Adrenal gland (tissue), 5 donors: ENCODE data around the gene AUTS2.

ENCODE experiments used
- POLR2A ChIP-seq, 2 donors: fragments of 450-650 bp; IDR thresholded peaks; one replicate each; pipeline ENCODE4 v1.6.1; 2017; ENCODE audit warnings: antibody characterized with exemption in 2 of 2, mild to moderate bottlenecking in 2 of 2, moderate library complexity in 1 of 2
- TF ChIP-seq, protein P1 (sequence below), 6 experiments: fragments of 450-650 bp in 4 of 6; fragments of 200-600 bp in 2 of 6; sonication (generic) in 1 of 6; IDR thresholded peaks; 1 replicate in 5 of 6; 2 replicates in 1 of 6; pipeline versions ENCODE4 v1.5.1 to v1.8.0; 2016 to 2021; ENCODE audit warnings: antibody characterized with exemption in 6 of 6, mild to moderate bottlenecking in 2 of 6, moderate library complexity in 1 of 6
- donor health status: DM: no; HTN: no; CAD: no.

DNA sequence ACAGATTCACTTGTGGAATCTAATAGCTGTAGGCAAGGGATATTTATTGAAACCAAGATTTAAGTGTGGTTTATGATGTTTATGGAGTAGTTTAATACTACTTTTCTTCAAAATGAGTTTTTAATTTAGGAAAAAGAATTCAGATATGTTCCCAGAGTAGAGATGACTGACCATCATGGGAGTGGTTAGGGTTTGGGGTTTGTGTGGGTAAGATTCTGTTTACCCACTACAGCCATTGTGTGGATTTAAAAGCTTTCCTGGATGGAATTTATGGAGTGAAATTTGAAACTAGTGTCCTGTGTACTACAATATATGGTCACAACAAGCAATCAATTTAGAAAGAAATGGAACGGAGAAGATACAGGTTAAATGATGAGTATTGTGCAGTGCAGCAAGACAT, 453.5 kb downstream of the AUTS2 start:
- TF ChIP-seq, protein P1, sequence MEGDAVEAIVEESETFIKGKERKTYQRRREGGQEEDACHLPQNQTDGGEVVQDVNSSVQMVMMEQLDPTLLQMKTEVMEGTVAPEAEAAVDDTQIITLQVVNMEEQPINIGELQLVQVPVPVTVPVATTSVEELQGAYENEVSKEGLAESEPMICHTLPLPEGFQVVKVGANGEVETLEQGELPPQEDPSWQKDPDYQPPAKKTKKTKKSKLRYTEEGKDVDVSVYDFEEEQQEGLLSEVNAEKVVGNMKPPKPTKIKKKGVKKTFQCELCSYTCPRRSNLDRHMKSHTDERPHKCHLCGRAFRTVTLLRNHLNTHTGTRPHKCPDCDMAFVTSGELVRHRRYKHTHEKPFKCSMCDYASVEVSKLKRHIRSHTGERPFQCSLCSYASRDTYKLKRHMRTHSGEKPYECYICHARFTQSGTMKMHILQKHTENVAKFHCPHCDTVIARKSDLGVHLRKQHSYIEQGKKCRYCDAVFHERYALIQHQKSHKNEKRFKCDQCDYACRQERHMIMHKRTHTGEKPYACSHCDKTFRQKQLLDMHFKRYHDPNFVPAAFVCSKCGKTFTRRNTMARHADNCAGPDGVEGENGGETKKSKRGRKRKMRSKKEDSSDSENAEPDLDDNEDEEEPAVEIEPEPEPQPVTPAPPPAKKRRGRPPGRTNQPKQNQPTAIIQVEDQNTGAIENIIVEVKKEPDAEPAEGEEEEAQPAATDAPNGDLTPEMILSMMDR (IDR thresholded peaks at IDR 0.05) = no peak
- no peak for TF ChIP-seq POLR2A (IDR thresholded peaks at IDR 0.05)
